SKM-1 (cell line): Measurements from ENCODE around the gene BCKDHA.

ENCODE experiments used
- DNase-seq: peaks from one replicate; lab custom pipeline; 2025; ENCODE audit not compliant: unreplicated experiment; lab: John Stamatoyannopoulos, UW

Gene BCKDHA

DNA sequence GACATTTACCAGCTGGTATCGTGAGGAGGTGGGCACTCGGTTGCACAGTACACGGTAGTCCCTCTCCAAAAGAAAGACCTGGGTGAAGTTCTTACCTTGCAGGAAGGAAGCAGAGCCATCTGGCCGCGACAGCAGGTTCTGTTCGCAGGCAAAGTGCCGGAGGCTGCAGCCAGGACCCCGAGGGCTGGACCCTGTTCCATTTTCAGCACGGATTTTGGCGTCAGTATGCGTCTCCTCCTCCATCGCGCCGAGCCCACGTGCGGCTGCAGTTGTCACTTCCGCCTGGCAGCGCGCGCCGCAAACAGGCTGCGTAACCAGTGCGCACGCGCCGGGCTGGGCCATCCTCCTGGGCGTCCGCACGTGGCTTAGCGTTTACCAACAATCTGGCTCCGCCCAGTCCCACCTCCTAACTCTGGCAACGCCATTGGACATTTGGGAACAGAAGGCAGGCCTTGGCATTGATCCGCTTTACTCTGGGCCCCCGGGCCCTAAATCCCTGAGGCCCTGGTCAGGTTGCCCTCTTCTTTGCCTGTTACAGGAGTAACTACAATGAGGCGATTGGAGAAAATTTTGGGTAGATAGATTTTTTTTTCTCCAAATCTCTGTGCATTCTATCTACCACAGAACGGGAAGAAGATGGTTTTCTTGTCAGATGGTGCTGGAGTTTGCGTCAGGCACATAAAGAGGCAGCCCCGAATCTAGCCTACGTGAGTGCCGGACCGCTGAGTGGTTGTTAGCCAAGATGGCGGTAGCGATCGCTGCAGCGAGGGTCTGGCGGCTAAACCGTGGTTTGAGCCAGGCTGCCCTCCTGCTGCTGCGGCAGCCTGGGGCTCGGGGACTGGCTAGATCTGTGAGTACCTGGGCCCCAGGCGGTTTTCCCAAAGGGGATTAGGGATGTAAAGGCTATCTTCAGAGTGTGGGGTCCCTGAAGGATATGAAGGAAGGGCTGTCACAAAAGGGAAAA is at the start of gene BCKDHA, which contains the start of gene EXOSC5:
BCKDHA (plus strand) TSS at position 733 of the 964 bp plus-strand sequence; CDS start at position 743, 10 bp downstream.
EXOSC5 (minus strand) TSS at position 274 of the 964 bp plus-strand sequence; CDS start at position 243, 31 bp downstream.
- DNase-seq: peak; percentile 98

DNA sequence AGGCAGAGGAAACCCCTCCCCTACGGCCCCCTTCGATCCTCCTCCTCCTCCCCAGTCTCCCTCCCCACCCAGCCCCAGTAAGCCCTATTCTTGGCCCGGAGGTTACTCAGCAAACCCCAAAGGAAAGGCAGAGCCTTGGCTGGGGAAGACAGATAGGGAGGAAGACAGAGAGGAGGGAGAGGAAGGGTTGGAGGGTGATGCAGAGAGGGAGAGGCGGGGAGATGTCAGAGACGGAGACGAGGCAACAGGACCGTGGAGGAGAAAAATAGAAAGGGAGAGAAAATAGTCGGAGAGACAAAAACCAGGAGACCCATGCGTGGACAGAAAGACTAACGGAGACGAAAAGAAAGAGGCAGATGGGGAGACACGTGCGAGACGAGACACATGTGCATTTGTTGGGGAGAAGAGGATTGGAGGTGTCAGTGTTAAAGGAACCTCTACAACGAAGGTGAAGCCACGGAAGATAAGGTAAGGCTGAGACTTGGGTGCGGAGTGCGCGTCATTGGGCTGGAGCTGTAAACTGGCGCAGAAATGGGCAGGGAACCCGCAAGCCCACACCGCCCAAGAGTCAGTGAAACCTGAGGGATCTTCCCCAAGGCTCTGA is 46.8 kb upstream of the BCKDHA start:
- no peak for DNase-seq

DNA sequence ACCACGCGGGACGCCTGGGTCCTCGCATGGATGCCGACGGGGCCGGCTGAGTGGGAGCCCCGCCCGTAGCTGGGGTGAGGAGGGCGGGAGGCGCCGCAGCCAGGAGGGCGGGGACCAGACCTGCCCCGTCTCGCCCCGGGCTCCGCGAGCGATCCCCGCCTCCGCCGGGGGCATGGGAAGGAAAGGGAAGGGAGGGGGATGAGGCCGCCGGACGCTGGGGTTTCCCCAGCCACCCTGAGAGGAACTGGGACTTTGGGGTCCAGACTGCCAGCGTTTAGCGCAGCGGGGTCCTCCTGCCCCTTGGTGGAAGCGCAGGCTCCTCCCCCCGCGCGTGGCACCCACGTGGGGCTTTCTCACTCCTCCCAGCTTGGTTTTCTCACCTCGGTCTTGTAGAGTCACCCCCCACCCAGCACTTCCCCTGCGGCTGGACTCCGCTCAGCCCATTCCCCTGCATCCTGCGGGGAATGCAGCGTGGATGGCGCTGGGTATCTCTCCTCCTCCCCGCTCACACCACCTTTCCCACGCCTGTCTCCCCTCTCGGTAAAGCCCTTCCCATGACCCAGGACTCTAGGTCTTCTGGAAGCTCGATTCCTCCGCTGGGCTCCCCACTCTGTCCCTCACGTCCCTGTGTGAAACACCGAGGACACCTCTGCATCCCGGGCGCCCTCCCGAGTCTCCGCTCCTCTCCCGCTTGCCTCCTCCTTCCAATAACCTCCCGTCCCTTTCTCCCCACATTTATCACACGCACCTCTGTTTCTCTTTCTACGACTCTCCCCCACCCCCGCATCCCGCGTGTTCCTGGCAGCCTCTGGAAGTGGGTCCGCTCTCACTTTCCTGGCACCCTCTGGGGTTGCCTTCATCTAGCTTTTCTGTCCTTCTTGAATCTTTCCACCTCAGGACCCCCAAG is 46.0 kb upstream of the BCKDHA start:
- peak; percentile 63 for DNase-seq

DNA sequence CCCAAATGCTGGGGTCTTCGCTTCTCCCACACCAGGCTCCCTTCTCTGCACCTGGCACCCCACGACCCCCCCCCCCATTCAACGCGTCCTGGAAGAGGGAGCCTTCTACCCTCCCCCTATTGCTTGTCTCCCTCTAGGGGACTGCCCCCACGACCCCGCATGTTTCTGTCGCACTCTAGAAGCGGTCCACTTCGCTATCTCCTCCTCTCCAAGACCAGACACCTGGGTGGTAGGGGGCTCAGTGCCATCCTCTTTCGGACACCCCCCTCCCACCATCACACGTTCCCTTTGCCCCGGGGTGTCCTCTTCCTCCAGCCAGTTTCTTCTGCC is 45.4 kb upstream of the BCKDHA start:
- DNase-seq: no peak

GRCh38 chr19:41352609-41353465 is 44.8 kb upstream of the BCKDHA start:
- DNase-seq: no peak

GRCh38 chr19:41353466-41354342 is 43.9 kb upstream of the BCKDHA start, which contains the start of gene TGFB1:
Gene TGFB1 (minus strand): TSS chr19:41353922. CDS start chr19:41353044, 878 bp downstream.
- DNase-seq: peak; percentile 88

DNA sequence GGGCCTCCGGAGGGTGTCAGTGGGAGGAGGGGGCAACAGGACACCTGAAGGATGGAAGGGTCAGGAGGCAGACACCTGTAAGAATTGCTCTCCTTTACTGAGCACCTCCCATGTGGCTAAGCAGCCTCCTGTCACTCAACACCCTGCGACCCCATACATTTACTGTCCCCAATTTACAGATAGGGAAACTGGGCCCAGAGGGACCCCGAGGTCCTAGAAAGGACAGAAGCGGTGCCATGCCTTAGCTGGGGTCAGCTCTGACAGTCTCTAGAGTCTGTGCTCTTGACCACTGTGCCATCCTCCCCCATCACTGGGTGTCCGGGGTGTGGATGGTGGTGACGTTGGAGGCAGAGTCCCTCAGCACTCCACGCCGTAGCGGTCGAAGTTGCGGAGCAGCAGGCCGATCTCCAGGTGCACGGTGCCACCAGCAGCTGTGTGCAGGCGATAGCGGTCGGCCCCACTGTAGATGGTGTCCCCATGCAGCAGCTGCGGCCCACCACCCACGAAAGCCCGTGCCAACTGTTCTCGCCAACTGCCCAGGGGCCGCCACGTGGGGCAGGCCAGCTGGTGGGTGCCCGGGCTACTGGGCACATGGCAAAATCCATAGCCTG is 43.2 kb upstream of the BCKDHA start:
- DNase-seq: no peak

DNA sequence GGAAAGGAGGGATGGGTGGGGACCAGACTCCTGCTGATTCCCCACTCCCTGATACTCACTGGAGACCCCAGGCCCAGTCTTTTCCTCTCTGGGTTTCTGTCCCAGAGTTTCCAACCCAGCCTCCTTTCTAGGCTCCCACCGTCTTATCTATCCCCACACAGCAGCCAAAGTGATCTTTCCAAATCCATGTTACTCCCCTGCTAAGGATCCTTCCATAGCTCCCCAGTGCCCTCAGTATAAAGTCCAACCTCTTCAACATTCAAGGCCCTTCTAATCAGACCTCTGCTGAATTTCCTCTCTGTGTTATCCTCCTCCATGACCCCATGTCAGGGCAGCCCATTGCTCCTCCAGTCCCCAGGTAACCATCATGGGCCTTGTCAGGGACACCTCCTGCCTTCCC is 42.6 kb upstream of the BCKDHA start:
- no peak for DNase-seq

GRCh38 chr19:41355802-41356201 is 41.8 kb upstream of the BCKDHA start:
- DNase-seq: no peak

- no peak for DNase-seq
Observed at GRCh38 chr19:41356984-41357739, 40.5 kb upstream of the BCKDHA start.

- no peak for DNase-seq
Observed at GRCh38 chr19:41357746-41358145, 39.9 kb upstream of the BCKDHA start.

DNA sequence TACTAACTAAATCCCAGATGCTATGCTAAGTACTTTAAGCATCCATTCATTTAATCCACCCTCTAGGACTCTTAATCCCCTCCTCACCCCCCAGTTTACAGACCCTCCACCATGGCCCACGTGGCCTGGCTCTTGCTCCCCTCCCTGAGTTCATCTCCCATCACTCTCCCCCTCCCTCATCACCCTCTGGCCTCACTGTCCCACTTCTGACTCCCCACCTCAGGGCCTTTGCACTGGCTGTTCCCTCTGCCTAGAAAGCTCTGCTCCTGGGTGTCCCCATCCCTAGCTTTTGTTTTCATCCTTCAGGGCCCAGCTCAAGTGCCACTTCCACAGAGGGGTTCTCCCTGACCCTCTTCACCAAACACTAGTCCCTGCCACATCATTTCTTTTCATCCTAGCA is 37.9 kb upstream of the BCKDHA start:
- no peak for DNase-seq

DNA sequence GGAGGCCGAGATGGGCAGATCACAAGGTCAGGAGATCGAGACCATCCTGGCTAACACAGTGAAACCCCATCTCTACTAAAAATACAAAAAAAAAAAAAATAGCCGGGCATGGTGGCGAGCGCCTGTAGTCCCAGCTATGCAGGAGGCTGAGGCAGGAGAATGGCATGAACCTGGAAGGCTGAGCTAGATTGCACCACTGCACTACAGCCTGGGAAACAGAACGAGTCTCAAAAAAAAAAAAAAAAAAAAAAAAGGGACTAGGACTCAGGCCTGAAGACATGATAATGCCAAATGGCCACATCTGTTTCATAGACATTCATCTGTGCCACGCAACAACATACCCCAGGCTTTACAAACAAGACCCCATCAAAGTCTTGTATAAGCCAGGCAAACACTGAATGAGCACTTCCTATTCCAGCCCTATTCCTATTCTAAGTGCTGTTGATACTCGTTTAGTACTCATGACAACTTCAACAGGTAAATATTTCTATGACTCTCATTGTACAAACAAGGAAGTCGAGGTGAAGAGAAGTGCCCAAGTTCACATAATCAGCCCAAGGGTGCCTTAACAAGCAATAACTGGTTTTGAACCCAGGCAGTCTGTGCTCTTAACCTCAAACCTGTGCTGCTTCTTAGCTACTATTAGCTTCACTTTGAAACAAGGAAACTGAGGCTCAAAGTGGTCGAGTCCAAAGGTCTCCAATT is 35.3 kb upstream of the BCKDHA start:
- DNase-seq: no peak

DNA sequence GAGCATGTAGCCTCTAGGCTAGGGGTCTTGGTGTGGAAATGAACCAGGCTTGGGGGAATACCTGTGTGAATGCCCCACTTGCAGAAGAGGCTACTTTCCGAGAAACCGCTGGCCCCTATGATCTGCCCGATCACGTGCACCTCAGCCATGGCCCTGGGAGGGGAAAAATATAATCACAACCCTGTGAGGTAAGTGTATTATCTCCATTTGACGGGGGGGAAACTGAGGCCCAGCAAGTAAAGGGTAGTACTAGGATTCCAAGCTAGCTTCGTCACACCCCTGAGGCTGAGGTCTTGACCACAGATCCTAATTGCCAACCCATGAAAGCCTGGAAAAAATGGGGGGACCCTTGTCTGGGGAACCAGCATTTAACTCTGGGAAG is 34.3 kb upstream of the BCKDHA start:
- DNase-seq: no peak

DNA sequence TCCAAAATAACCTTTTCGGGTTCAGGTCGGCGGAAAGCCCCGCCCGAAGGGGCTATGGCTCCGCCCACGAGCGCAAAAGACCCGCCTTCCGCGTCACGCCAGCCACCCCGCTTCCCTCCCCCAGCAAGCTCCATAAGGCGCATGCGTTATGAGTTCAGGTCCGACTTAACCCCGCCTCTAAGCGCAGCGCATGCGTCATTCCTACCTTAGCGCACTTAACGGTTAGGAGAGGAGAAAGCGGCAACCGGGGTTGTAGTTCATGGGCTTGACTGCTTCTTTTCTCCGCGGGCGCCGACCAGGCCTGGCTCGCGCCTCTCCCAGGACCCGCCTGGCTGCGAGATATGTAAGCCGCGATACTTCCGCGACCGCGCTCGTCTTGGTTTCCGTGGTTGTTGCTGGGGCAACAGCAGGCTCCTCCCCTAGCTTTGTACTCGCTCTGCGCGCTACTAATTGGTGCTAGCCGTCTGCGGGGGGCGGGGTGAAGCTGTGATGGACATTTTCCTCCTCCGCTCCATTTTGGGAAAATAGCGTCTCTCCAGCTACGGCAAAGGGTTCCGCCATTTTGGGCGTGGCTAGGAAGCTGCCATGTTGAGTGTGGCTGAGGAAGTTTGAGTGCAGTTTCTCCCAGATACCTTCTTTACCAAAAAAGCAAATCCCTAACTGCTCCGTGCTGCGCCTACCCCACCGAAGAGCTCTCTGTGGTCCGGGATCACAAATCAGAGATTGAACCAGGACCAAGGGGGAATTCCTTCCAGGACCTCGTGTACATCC is 33.7 kb upstream of the BCKDHA start, which contains the start of gene B9D2:
B9D2 (minus strand) TSS at position 397 of the 771 bp plus-strand sequence. CDS start 630 bp downstream, outside the sequence.
- peak; percentile 96 for DNase-seq

GRCh38 chr19:41364524-41365391 is 32.9 kb upstream of the BCKDHA start:
- peak; percentile 82 for DNase-seq
